Central memory CD4-positive, alpha-beta T cell (primary cell): ENCODE measurements around the gene CLINT1.

Source experiments
- DNase-seq: peaks from one replicate; pipeline ENCODE4 v3.0.0; 2022

The CLINT1 gene

GRCh38 chr5:157819502-157820115, 39.3 kb downstream of the CLINT1 start:
- DNase-seq, result no peak

GRCh38 chr5:157818368-157818767, 40.6 kb downstream of the CLINT1 start:
- no peak for DNase-seq

GRCh38 chr5:157817928-157818327, 41.0 kb downstream of the CLINT1 start:
- DNase-seq, result no peak

- no peak for DNase-seq
These were observed 41.6 kb downstream of the CLINT1 start for GRCh38 chr5:157817387-157817702.

- peak; percentile 22 for DNase-seq
These were observed 42.1 kb downstream of the CLINT1 start for GRCh38 chr5:157816682-157817386.

GRCh38 chr5:157812086-157812485, 46.9 kb downstream of the CLINT1 start:
- no peak for DNase-seq

GRCh38 chr5:157808043-157808442, 50.9 kb downstream of the CLINT1 start:
- no peak for DNase-seq

GRCh38 chr5:157802736-157803135, 56.2 kb downstream of the CLINT1 start:
- no peak for DNase-seq

GRCh38 chr5:157800137-157800536, 58.8 kb downstream of the CLINT1 start:
- no peak for DNase-seq

GRCh38 chr5:157799578-157799977, 59.4 kb downstream of the CLINT1 start:
- no peak for DNase-seq

GRCh38 chr5:157793301-157793700, 65.6 kb downstream of the CLINT1 start:
- no peak for DNase-seq

- DNase-seq, result no peak
These were observed 73.1 kb downstream of the CLINT1 start for GRCh38 chr5:157785801-157786200.

GRCh38 chr5:157779221-157779620, 79.7 kb downstream of the CLINT1 start:
- no peak for DNase-seq

- no peak for DNase-seq
These were observed 80.7 kb downstream of the CLINT1 start for GRCh38 chr5:157778121-157778805.

- no peak for DNase-seq
These were observed 86.8 kb downstream of the CLINT1 start for GRCh38 chr5:157772127-157772526.

- DNase-seq, result no peak
These were observed 88.3 kb downstream of the CLINT1 start for GRCh38 chr5:157770665-157771064.

GRCh38 chr5:157767689-157768088, 91.3 kb downstream of the CLINT1 start:
- no peak for DNase-seq

GRCh38 chr5:157766902-157767301, 92.0 kb downstream of the CLINT1 start:
- DNase-seq, result no peak

GRCh38 chr5:157766442-157766841, 92.5 kb downstream of the CLINT1 start:
- no peak for DNase-seq

- no peak for DNase-seq
These were observed 94.4 kb downstream of the CLINT1 start for GRCh38 chr5:157764531-157764930.

GRCh38 chr5:157761690-157762621, 97.0 kb downstream of the CLINT1 start:
- DNase-seq, result peak; percentile 31

GRCh38 chr5:157758706-157759105, 100.2 kb downstream of the CLINT1 start:
- DNase-seq, result no peak

GRCh38 chr5:157756122-157756521, 102.8 kb downstream of the CLINT1 start:
- no peak for DNase-seq
